GM19193 (cell line): ENCODE measurements around the gene CXCR6.
A peak's percentile ranks its signal among the peaks of the same experiment; 100 is the strongest.

Source experiments
- POLR2A ChIP-seq: IDR thresholded peaks from 4 replicates; pipeline ENCODE4 v1.6.1; 2011; ENCODE audit not compliant: insufficient read depth, insufficient read length; ENCODE audit errors: extremely low read depth

CXCR6 gene

GRCh38 chr3:45993421-45994027, 50.3 kb downstream of the CXCR6 start:
- no peak for TF ChIP-seq POLR2A

GRCh38 chr3:45994419-45995235, 51.4 kb downstream of the CXCR6 start:
- TF ChIP-seq POLR2A = no peak

- TF ChIP-seq POLR2A = peak; percentile 70
These were observed 52.2 kb downstream of the CXCR6 start, which contains the start of gene FYCO1 for GRCh38 chr3:45995236-45996192. Gene FYCO1 (minus strand): TSS chr3:45995824. CDS start chr3:45984910, 10,914 bp downstream.

- no peak for TF ChIP-seq POLR2A
These were observed 54.7 kb downstream of the CXCR6 start for GRCh38 chr3:45997942-45998341.
